Duodenal mucosa (tissue), 2 donors: ENCODE data around the gene EPHA6.

Experiments used
- H3K27ac ChIP-seq: one replicate; pipeline ENCODE4 v1.7.0; 2013; ENCODE audit warnings: low read depth, low read length
- H3K27me3 ChIP-seq, 2 donors: one replicate each; pipeline ENCODE4 v1.7.0; 2013; ENCODE audit warnings: low read length in 2 of 2, control low read depth in 1 of 2; ENCODE audit not compliant: insufficient read depth in 2 of 2, control insufficient read depth in 1 of 2
- H3K36me3 ChIP-seq, 2 donors: one replicate each; pipeline ENCODE4 v1.7.0; 2013; ENCODE audit warnings: low read length in 2 of 2, control low read depth in 1 of 2; ENCODE audit not compliant: insufficient read depth in 2 of 2, control insufficient read depth in 1 of 2
- H3K4me1 ChIP-seq, 2 donors: one replicate each; pipeline ENCODE4 v1.7.0; 2013; ENCODE audit warnings: low read length in 2 of 2, control low read depth in 1 of 2; ENCODE audit not compliant: insufficient read depth in 2 of 2, control insufficient read depth in 1 of 2
- H3K4me3 ChIP-seq, 2 donors: one replicate each; pipeline ENCODE4 v1.7.0; 2013; ENCODE audit warnings: low read length in 2 of 2, low read depth in 1 of 2
- H3K9ac ChIP-seq, 2 donors: one replicate each; pipeline ENCODE4 v1.7.0; 2013; ENCODE audit warnings: low read length in 2 of 2, low read depth in 1 of 2
- H3K9me3 ChIP-seq, 2 donors: one replicate each; pipeline ENCODE4 v1.7.0; 2013; ENCODE audit warnings: low read length in 2 of 2, control low read depth in 1 of 2; ENCODE audit not compliant: control insufficient read depth in 1 of 2

The EPHA6 gene

GRCh38 chr3:96813820-96814650, at the start of gene EPHA6:
TSS of gene EPHA6 (plus strand) at chr3:96814594.
- Histone ChIP-seq H3K9ac (no peak within 1 kb of the TSS), H3K27ac (no peak within 1 kb of the TSS), H3K36me3 (no peaks in the 10 kb centered on the region), H3K4me3 (peak within 1 kb of the TSS; percentile 47 to 59), H3K4me1 (peaks cover 0 to 13% of the 10 kb centered on the region in 2 donors), H3K9me3 (no peaks in the 10 kb centered on the region), H3K27me3 (peaks cover 24 to 27% of the 10 kb centered on the region in 2 donors)

GRCh38 chr3:96776818-96777217, 37.6 kb upstream of the EPHA6 start:
- Histone ChIP-seq H3K9me3 (peaks cover 0 to 5% of the 10 kb centered on the region in 2 donors), H3K27ac (no peak overlapping the region), H3K4me1 (no peaks in the 10 kb centered on the region), H3K4me3 (no peak overlapping the region), H3K27me3 (no peaks in the 10 kb centered on the region), H3K9ac (no peak overlapping the region), H3K36me3 (no peaks in the 10 kb centered on the region)

- Histone ChIP-seq H3K27me3 (no peaks in the 10 kb centered on the region), H3K36me3 (no peaks in the 10 kb centered on the region), H3K4me3 (no peak overlapping the region), H3K9me3 (no peaks in the 10 kb centered on the region), H3K27ac (no peak overlapping the region), H3K4me1 (no peaks in the 10 kb centered on the region), H3K9ac (no peak overlapping the region)
Observed at GRCh38 chr3:96779810-96780209, 34.6 kb upstream of the EPHA6 start.

GRCh38 chr3:96796101-96796500, 18.3 kb upstream of the EPHA6 start:
- Histone ChIP-seq H3K9ac (no peak overlapping the region), H3K4me1 (no peaks in the 10 kb centered on the region), H3K36me3 (no peaks in the 10 kb centered on the region), H3K27ac (no peak overlapping the region), H3K4me3 (no peak overlapping the region), H3K27me3 (no peaks in the 10 kb centered on the region), H3K9me3 (no peaks in the 10 kb centered on the region)

GRCh38 chr3:96803870-96804269, 10.5 kb upstream of the EPHA6 start:
- no peaks in the 10 kb centered on the region for H3K27me3 ChIP-seq

GRCh38 chr3:96806341-96806740, 8.1 kb upstream of the EPHA6 start:
- no peaks in the 10 kb centered on the region for H3K4me1 ChIP-seq

More at GRCh38 chr3:96803870-96804269, 10.5 kb upstream of the EPHA6 start:
- no peaks in the 10 kb centered on the region for H3K36me3 ChIP-seq
- no peaks in the 10 kb centered on the region for H3K4me1 ChIP-seq
- H3K9me3 ChIP-seq, result no peaks in the 10 kb centered on the region
- H3K9ac ChIP-seq, result no peak overlapping the region
- no peak overlapping the region for H3K27ac ChIP-seq
- no peak overlapping the region for H3K4me3 ChIP-seq

GRCh38 chr3:96813134-96813819, 1.1 kb upstream of the EPHA6 start:
- Histone ChIP-seq H3K27ac (no peak overlapping the region), H3K36me3 (no peaks in the 10 kb centered on the region), H3K9ac (no peak overlapping the region), H3K4me3 (peak overlapping the region; percentile 47 to 59), H3K9me3 (no peaks in the 10 kb centered on the region), H3K27me3 (peaks cover 24 to 27% of the 10 kb centered on the region in 2 donors), H3K4me1 (peaks cover 0 to 13% of the 10 kb centered on the region in 2 donors)

More at GRCh38 chr3:96806341-96806740, 8.1 kb upstream of the EPHA6 start:
- Histone ChIP-seq H3K4me3 (no peak overlapping the region), H3K36me3 (no peaks in the 10 kb centered on the region), H3K9ac (no peak overlapping the region), H3K27ac (no peak overlapping the region), H3K9me3 (no peaks in the 10 kb centered on the region), H3K27me3 (no peaks in the 10 kb centered on the region)

- peaks cover 24 to 27% of the 10 kb centered on the region in 2 donors for H3K27me3 ChIP-seq
- H3K27ac ChIP-seq, result no peak overlapping the region
- no peaks in the 10 kb centered on the region for H3K9me3 ChIP-seq
- no peak overlapping the region for H3K9ac ChIP-seq
- H3K36me3 ChIP-seq, result no peaks in the 10 kb centered on the region
- H3K4me3 ChIP-seq, result no peak overlapping the region
- peaks cover 0 to 13% of the 10 kb centered on the region in 2 donors for H3K4me1 ChIP-seq
Observed at GRCh38 chr3:96814651-96815567, 515 bp downstream of the EPHA6 start.

- Histone ChIP-seq H3K4me3 (no peak overlapping the region), H3K4me1 (no peaks in the 10 kb centered on the region), H3K9me3 (no peaks in the 10 kb centered on the region), H3K9ac (no peak overlapping the region), H3K36me3 (no peaks in the 10 kb centered on the region), H3K27me3 (no peaks in the 10 kb centered on the region), H3K27ac (no peak overlapping the region)
Observed at GRCh38 chr3:96831175-96831574, 16.8 kb downstream of the EPHA6 start.
